Mucosa of descending colon (tissue), 3 donors: ENCODE measurements around the gene COQ6. TPM values are rescaled to one million over a fixed set of nuclear protein-coding genes. Genes with fewer than 3 reads are reported as not detected.
"Not testable (repeated sequence)": the region's sequence is repeated elsewhere in the genome, so short reads cannot be mapped to it uniquely, and the experiment has no call there.

ENCODE experiments used
- ATAC-seq: fragments of 200-7000 bp; cut with Tn5 transposase; one replicate; pipeline ENCODE4 v1.9.1; 2020; ENCODE audit warnings: mild to moderate bottlenecking, moderate library complexity
- DNase-seq, 3 donors: peaks; one replicate each; pipeline ENCODE4 v3.0.0-alpha.2; 2020
- H3K36me3 ChIP-seq: fragments of 200-600 bp; one replicate; pipeline ENCODE4 v1.8.0; 2021; ENCODE audit warnings: low read depth, mild to moderate bottlenecking
- H3K4me1 ChIP-seq: fragments of 200-600 bp; one replicate; pipeline ENCODE4 v1.8.0; 2021; ENCODE audit warnings: low read depth, mild to moderate bottlenecking
- H3K4me3 ChIP-seq: fragments of 200-600 bp; one replicate; pipeline ENCODE4 v1.8.0; 2021; ENCODE audit warnings: mild to moderate bottlenecking
- H3K9me3 ChIP-seq: fragments of 200-600 bp; one replicate; pipeline ENCODE4 v1.8.0; 2021; ENCODE audit warnings: mild to moderate bottlenecking
- CTCF ChIP-seq: fragments of 200-600 bp; IDR thresholded peaks from one replicate; pipeline ENCODE4 v1.8.0; 2022; ENCODE audit warnings: antibody characterized with exemption, mild to moderate bottlenecking
- intact Hi-C, 2 donors: fragments of 100-400 bp; cut with DNase I in 1 of 2; cut with micrococcal nuclease in 1 of 2; formaldehyde crosslinking; loops; one replicate each; pipeline versions ENCODE4 v1.11.0 to v1.11.1; 2022; cut with DNase I, micrococcal nuclease
- total RNA-seq, 3 donors: library from RNA; stranded (reverse); fragmentation: NEBNext Ultra II Directional in 2 of 3; extraction: Animal tissue kit (Norgen Biotek cat#: 25700) in 2 of 3; gene quantifications; one replicate each; pipeline versions ENCODE4 v1.2.1 to v1.2.4, GENCODE V29; 2021 to 2023
- donor health status: DM: no; HTN: no; CAD: no; lungs with moderate emphysema.
- donor health status: DM: no; HTN: no; CAD: no.
- donor health status: DM: no; HTN: yes; CAD: no.

COQ6 gene
- total RNA-seq, 3 donors from 2014 or later = 18.9 to 20.6 (median 20.5) TPM

- peak; percentile 26 for ATAC-seq
- no peak for TF ChIP-seq CTCF
- Histone ChIP-seq H3K4me1 (peaks cover 8% of the 10 kb centered on the region), H3K4me3 (no peak overlapping the region), H3K36me3 (peaks cover 4% of the 10 kb centered on the region), H3K9me3 (no peaks in the 10 kb centered on the region)
- intact Hi-C loops = no loop called here
- no peak for DNase-seq
Observed at GRCh38 chr14:73988065-73988464, 38.0 kb downstream of the COQ6 start.

GRCh38 chr14:73988656-73989055 lies 38.6 kb downstream of the COQ6 start:
- intact Hi-C loops, DNase-seq, H3K4me3 ChIP-seq, H3K4me1 ChIP-seq, H3K9me3 ChIP-seq, H3K36me3 ChIP-seq: not testable (repeated sequence)
- ATAC-seq = peak; percentile 33

- TF ChIP-seq CTCF = no peak
Observed at GRCh38 chr14:73991092-73991491, 41.0 kb downstream of the COQ6 start.

GRCh38 chr14:73994926-73995325 lies 44.8 kb downstream of the COQ6 start:
- H3K4me3 ChIP-seq, H3K36me3 ChIP-seq, H3K9me3 ChIP-seq, intact Hi-C loops: not testable (repeated sequence)
- DNase-seq = peak; percentile 66 to 71 (median 68)
- H3K4me1 ChIP-seq = peaks cover 14% of the 10 kb centered on the region
- peak; percentile 50 for ATAC-seq

More at GRCh38 chr14:73991092-73991491, 41.0 kb downstream of the COQ6 start:
- intact Hi-C loops = no loop called here
- Histone ChIP-seq H3K36me3 (peaks cover 4% of the 10 kb centered on the region), H3K9me3 (no peaks in the 10 kb centered on the region), H3K4me1 (peaks cover 8% of the 10 kb centered on the region), H3K4me3 (no peak overlapping the region)
- DNase-seq (no peak), ATAC-seq (no peak)

- DNase-seq = peak in 2 of 3 donors; percentile 66 to 81
- Histone ChIP-seq H3K36me3 (no peaks in the 10 kb centered on the region), H3K9me3 (no peaks in the 10 kb centered on the region), H3K4me1 (peaks cover 14% of the 10 kb centered on the region), H3K4me3 (no peak overlapping the region)
- ATAC-seq = peak; percentile 49
- intact Hi-C loops = no loop called here
- TF ChIP-seq CTCF = no peak
Observed at GRCh38 chr14:73995977-73996378, 45.9 kb downstream of the COQ6 start.

GRCh38 chr14:73996731-73997107 lies 46.6 kb downstream of the COQ6 start:
- Histone ChIP-seq H3K9me3 (no peaks in the 10 kb centered on the region), H3K36me3 (no peaks in the 10 kb centered on the region), H3K4me1 (peaks cover 14% of the 10 kb centered on the region), H3K4me3 (peak overlapping the region; percentile 1)
- no peak for TF ChIP-seq CTCF
- DNase-seq (no peak), ATAC-seq (peak; percentile 0)
- intact Hi-C loops = no loop called here
